Activated naive CD8-positive, alpha-beta T cell treated with anti-CD3 and anti-CD28 coated beads, Interleukin-2, amount 50 U/mL, for 24 hours (primary cell): Measurements from ENCODE around the gene TMEM260.
"Not testable (repeated sequence)": the region's sequence is repeated elsewhere in the genome, so short reads cannot be mapped to it uniquely, and the experiment has no call there.

Source experiments
- ATAC-seq: fragments of 150-1000 bp; cut with Tn5 transposase; one replicate; pipeline ENCODE4 v1.10.0; 2021
- DNase-seq: peaks from one replicate; pipeline ENCODE4 v3.0.0; 2021
- H3K27ac Mint-ChIP-seq: one replicate; pipeline ENCODE4 v1.8.0; 2021; ENCODE audit warnings: mild to moderate bottlenecking, mixed read lengths
- H3K27me3 Mint-ChIP-seq: one replicate; pipeline ENCODE4 v1.8.0; 2021; ENCODE audit warnings: mixed read lengths
- H3K36me3 Mint-ChIP-seq: one replicate; pipeline ENCODE4 v1.8.0; 2021; ENCODE audit warnings: low read depth, mixed read lengths
- H3K4me1 Mint-ChIP-seq: one replicate; pipeline ENCODE4 v1.8.0; 2021; ENCODE audit warnings: mixed read lengths
- H3K4me3 Mint-ChIP-seq: one replicate; pipeline ENCODE4 v1.8.0; 2021; ENCODE audit warnings: mild to moderate bottlenecking, moderate library complexity, mixed read lengths
- H3K9me3 Mint-ChIP-seq: one replicate; pipeline ENCODE4 v1.8.0; 2021; ENCODE audit warnings: mixed read lengths

The TMEM260 gene

GRCh38 chr14:56647493-56647892 is 67.9 kb downstream of the TMEM260 start:
- H3K27me3 Mint-ChIP-seq = no peaks in the 10 kb centered on the region
- no peak overlapping the region for H3K4me3 Mint-ChIP-seq

DNA sequence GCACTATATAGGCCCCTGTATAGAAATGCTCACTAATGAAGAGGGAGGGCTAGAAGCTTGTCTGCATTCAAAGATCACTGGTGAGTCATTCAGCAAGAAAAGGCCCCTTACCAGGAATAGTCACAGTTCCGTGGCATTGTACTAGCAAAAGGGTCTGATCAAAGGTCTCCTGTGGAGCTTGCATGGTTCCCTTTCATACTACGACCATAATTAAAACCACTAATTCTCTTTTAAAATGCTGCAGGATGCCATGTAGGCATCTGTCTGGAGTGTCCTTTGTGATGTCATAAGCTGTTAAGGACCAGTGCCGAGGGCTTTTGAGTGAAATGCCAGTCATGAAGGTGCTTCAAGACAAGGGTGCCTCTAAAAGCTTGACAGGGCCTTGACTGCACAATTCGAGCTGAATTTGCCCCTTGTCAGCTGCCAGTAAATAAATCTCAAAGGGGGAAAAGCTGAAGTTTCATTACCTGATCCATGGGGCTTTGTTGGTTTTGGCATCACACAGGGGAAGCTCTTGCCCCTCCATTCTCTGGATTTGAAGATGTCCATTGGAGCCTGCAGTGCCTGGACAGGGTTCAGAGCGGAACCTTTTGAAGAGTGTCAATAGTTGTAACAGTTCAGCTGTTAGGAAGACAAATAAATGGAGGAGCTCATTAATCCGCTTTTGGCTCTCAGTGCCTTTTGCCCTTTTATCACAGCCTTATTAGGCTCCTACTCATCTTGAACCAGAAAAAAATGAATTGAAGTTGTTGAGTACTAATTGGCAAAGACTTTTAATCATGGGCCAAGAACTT is 69.1 kb downstream of the TMEM260 start:
- ATAC-seq = no peak
- Mint-ChIP-seq H3K27ac (no peak overlapping the region), H3K4me3 (no peak overlapping the region), H3K4me1 (no peaks in the 10 kb centered on the region), H3K9me3 (no peaks in the 10 kb centered on the region), H3K27me3 (no peaks in the 10 kb centered on the region), H3K36me3 (peaks cover 15% of the 10 kb centered on the region)
- DNase-seq = no peak

More at GRCh38 chr14:56647493-56647892, 67.9 kb downstream of the TMEM260 start:
- Mint-ChIP-seq H3K9me3 (no peaks in the 10 kb centered on the region), H3K36me3 (peaks cover 15% of the 10 kb centered on the region), H3K4me1 (no peaks in the 10 kb centered on the region), H3K27ac (no peak overlapping the region)
- DNase-seq = no peak
- no peak for ATAC-seq

- Mint-ChIP-seq H3K36me3 (peaks cover 15% of the 10 kb centered on the region), H3K4me3 (no peak overlapping the region), H3K27ac (no peak overlapping the region), H3K4me1 (no peaks in the 10 kb centered on the region), H3K27me3 (no peaks in the 10 kb centered on the region), H3K9me3 (no peaks in the 10 kb centered on the region)
- ATAC-seq (no peak), DNase-seq (no peak)
These were observed 69.8 kb downstream of the TMEM260 start for GRCh38 chr14:56649382-56649781.

- ATAC-seq (no peak), DNase-seq (no peak)
- no peak overlapping the region for H3K27ac Mint-ChIP-seq
- no peaks in the 10 kb centered on the region for H3K9me3 Mint-ChIP-seq
- no peak overlapping the region for H3K4me3 Mint-ChIP-seq
- peaks cover 12% of the 10 kb centered on the region for H3K36me3 Mint-ChIP-seq
- H3K27me3 Mint-ChIP-seq = no peaks in the 10 kb centered on the region
- H3K4me1 Mint-ChIP-seq = no peaks in the 10 kb centered on the region
These were observed 70.5 kb downstream of the TMEM260 start for GRCh38 chr14:56650048-56650447.

GRCh38 chr14:56650979-56651378 is 71.4 kb downstream of the TMEM260 start:
- no peaks in the 10 kb centered on the region for H3K4me1 Mint-ChIP-seq
- ATAC-seq = no peak
- H3K4me3 Mint-ChIP-seq = no peak overlapping the region
- H3K9me3 Mint-ChIP-seq = no peaks in the 10 kb centered on the region
- H3K36me3 Mint-ChIP-seq = peaks cover 12% of the 10 kb centered on the region
- DNase-seq = no peak
- no peaks in the 10 kb centered on the region for H3K27me3 Mint-ChIP-seq
- H3K27ac Mint-ChIP-seq = no peak overlapping the region

DNA sequence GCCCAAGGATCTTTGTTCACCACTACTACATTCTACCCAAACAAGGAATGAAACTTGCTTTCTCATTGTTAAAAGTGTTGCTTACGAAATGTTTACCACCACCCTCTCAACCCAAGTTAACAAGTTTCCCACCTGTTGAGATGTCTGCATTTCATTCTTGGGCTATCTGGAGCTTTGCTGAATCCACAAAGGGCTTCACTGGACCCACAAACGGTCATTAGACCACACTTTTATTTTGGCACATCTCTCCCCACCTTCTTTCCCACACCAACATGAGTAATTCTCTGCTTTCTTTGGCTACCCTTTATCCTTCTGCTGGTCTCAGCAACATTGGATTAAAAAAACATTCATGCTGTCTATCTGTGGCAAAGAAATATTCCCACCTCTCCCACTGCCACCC is 78.0 kb downstream of the TMEM260 start:
- DNase-seq (no peak), ATAC-seq (no peak)
- Mint-ChIP-seq H3K27ac (no peak overlapping the region), H3K4me3 (no peak overlapping the region), H3K9me3 (no peaks in the 10 kb centered on the region), H3K4me1 (no peaks in the 10 kb centered on the region), H3K27me3 (no peaks in the 10 kb centered on the region), H3K36me3 (no peaks in the 10 kb centered on the region)

GRCh38 chr14:56659378-56659777 is 79.8 kb downstream of the TMEM260 start:
- no peaks in the 10 kb centered on the region for H3K4me1 Mint-ChIP-seq
- H3K27me3 Mint-ChIP-seq = no peaks in the 10 kb centered on the region
- ATAC-seq = no peak
- no peak overlapping the region for H3K4me3 Mint-ChIP-seq
- no peak overlapping the region for H3K27ac Mint-ChIP-seq
- no peak for DNase-seq
- peaks cover under 1% of the 10 kb centered on the region for H3K36me3 Mint-ChIP-seq
- no peaks in the 10 kb centered on the region for H3K9me3 Mint-ChIP-seq

DNA sequence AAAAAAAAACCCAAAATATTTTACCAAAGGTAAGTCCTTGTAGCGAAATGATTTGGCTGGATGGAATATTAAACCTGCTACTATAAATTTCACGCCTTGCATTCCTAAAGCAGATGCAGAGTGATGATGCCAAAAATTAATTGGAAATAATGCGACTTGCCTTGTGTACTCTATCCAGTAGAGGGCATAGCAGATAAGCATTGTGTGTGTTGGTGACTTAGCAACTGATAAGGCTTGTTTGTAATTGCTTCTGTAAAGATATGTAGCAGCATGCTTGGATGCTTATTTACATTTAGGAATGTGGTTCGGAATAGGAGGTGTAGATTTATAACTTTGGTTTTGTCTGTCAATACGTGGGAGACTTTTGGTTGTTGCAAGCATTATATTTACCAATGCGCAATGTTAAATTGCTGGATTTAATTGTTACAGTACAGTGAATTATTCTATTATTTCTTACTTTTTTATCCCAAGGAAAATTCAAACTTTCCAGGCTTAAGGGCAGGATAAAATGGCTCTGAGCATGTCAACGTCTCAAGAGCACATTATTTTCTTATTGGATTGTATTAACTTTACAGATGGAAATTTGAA is 80.5 kb downstream of the TMEM260 start:
- H3K9me3 Mint-ChIP-seq = no peaks in the 10 kb centered on the region
- H3K27me3 Mint-ChIP-seq = no peaks in the 10 kb centered on the region
- no peak overlapping the region for H3K4me3 Mint-ChIP-seq
- H3K36me3 Mint-ChIP-seq = peaks cover 2% of the 10 kb centered on the region
- H3K27ac Mint-ChIP-seq = no peak overlapping the region
- ATAC-seq = peak; percentile 40
- H3K4me1 Mint-ChIP-seq = no peaks in the 10 kb centered on the region
- DNase-seq = no peak

- no peaks in the 10 kb centered on the region for H3K27me3 Mint-ChIP-seq
- no peak overlapping the region for H3K27ac Mint-ChIP-seq
- peaks cover 2% of the 10 kb centered on the region for H3K36me3 Mint-ChIP-seq
- H3K4me1 Mint-ChIP-seq = no peaks in the 10 kb centered on the region
- ATAC-seq = no peak
- no peaks in the 10 kb centered on the region for H3K9me3 Mint-ChIP-seq
- DNase-seq = no peak
- H3K4me3 Mint-ChIP-seq = no peak overlapping the region
These were observed 81.2 kb downstream of the TMEM260 start for GRCh38 chr14:56660677-56661389.

- Mint-ChIP-seq H3K9me3 (peaks cover 4% of the 10 kb centered on the region), H3K27me3 (no peaks in the 10 kb centered on the region), H3K36me3 (peaks cover 3% of the 10 kb centered on the region), H3K4me1 (no peaks in the 10 kb centered on the region), H3K4me3 (no peak overlapping the region), H3K27ac (no peak overlapping the region)
- ATAC-seq (no peak), DNase-seq (no peak)
These were observed 81.9 kb downstream of the TMEM260 start for GRCh38 chr14:56661478-56661877.

GRCh38 chr14:56664811-56665421 is 85.3 kb downstream of the TMEM260 start:
- Mint-ChIP-seq H3K4me3 (no peak overlapping the region), H3K27ac (no peak overlapping the region), H3K27me3 (no peaks in the 10 kb centered on the region), H3K4me1 (no peaks in the 10 kb centered on the region), H3K9me3 (peaks cover 10% of the 10 kb centered on the region), H3K36me3 (peaks cover 5% of the 10 kb centered on the region)
- DNase-seq (no peak), ATAC-seq (no peak)

GRCh38 chr14:56666294-56666693 is 86.7 kb downstream of the TMEM260 start:
- ATAC-seq (no peak), DNase-seq (no peak)
- no peaks in the 10 kb centered on the region for H3K4me1 Mint-ChIP-seq
- no peaks in the 10 kb centered on the region for H3K27me3 Mint-ChIP-seq
- no peak overlapping the region for H3K27ac Mint-ChIP-seq
- peaks cover 10% of the 10 kb centered on the region for H3K9me3 Mint-ChIP-seq
- H3K4me3 Mint-ChIP-seq = no peak overlapping the region
- H3K36me3 Mint-ChIP-seq = peaks cover 5% of the 10 kb centered on the region

- H3K27ac Mint-ChIP-seq = no peak overlapping the region
- H3K4me1 Mint-ChIP-seq = no peaks in the 10 kb centered on the region
- H3K4me3 Mint-ChIP-seq = no peak overlapping the region
- H3K9me3 Mint-ChIP-seq = peaks cover 10% of the 10 kb centered on the region
- DNase-seq (no peak), ATAC-seq (no peak)
- H3K36me3 Mint-ChIP-seq = peaks cover 5% of the 10 kb centered on the region
- no peaks in the 10 kb centered on the region for H3K27me3 Mint-ChIP-seq
These were observed 87.1 kb downstream of the TMEM260 start for GRCh38 chr14:56666716-56667115.

- not testable (repeated sequence) for H3K9me3 Mint-ChIP-seq, ATAC-seq, H3K36me3 Mint-ChIP-seq, DNase-seq, H3K4me1 Mint-ChIP-seq, H3K27me3 Mint-ChIP-seq, H3K4me3 Mint-ChIP-seq, H3K27ac Mint-ChIP-seq
These were observed 87.7 kb downstream of the TMEM260 start for GRCh38 chr14:56667290-56667689.

DNA sequence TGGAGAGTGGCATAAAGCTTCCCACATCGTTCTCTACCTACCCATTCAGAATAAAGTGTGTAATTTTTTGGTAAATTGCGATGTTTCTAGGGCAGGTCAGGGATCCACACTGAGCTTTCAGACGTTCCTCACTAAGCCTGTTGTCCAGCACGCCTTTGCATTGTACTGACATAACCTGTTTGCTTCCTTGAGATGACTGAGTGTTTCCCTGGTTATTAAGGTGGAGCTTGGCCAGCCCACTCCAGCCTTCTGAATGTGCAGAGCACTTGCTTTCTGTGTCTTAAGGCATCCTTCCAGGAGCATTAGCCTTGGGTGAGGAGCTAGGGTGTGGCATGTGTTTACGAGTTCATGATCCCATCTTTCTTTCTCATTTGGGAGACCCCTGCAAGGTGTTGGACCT is 96.4 kb downstream of the TMEM260 start:
- H3K36me3 Mint-ChIP-seq = no peaks in the 10 kb centered on the region
- no peaks in the 10 kb centered on the region for H3K4me1 Mint-ChIP-seq
- peaks cover 6% of the 10 kb centered on the region for H3K9me3 Mint-ChIP-seq
- H3K4me3 Mint-ChIP-seq = no peak overlapping the region
- DNase-seq (no peak), ATAC-seq (no peak)
- H3K27ac Mint-ChIP-seq = no peak overlapping the region
- H3K27me3 Mint-ChIP-seq = no peaks in the 10 kb centered on the region
